Measurements from ENCODE around the gene GUK1.

Gene GUK1

GRCh38 chr1:228122921-228123441 lies 17.1 kb upstream of the GUK1 start:
- H3K4me3 ChIP-seq (replicated peaks; ENCODE audit: insufficient read depth, low read length) = no peak overlapping the region
- no peaks in the 10 kb centered on the region for H3K27me3 ChIP-seq (ENCODE audit: insufficient read depth, poor library complexity, severe bottlenecking)
- TF ChIP-seq POLR2AphosphoS5 (IDR thresholded peaks at IDR 0.05; ENCODE audit: low read depth) (no peak), CTCF (IDR thresholded peaks at IDR 0.05; ENCODE audit: insufficient read depth, low read length) (no peak), SPI1 (IDR thresholded peaks at IDR 0.05; ENCODE audit: borderline replicate concordance, low read depth) (no peak), GABPA (IDR thresholded peaks at IDR 0.05; ENCODE audit: low read depth) (no peak), REST (IDR thresholded peaks at IDR 0.05; ENCODE audit: insufficient replicate concordance, low read depth) (no peak)
- no peak for DNase-seq (ENCODE audit: low read depth in 1 of 2, low spot score in 1 of 2)
- H3K27ac ChIP-seq (replicated peaks) = no peak overlapping the region

GRCh38 chr1:228123505-228123904 lies 16.6 kb upstream of the GUK1 start:
- TF ChIP-seq SPI1 (IDR thresholded peaks at IDR 0.05; ENCODE audit: borderline replicate concordance, low read depth) = no peak
- TF ChIP-seq POLR2AphosphoS5 (IDR thresholded peaks at IDR 0.05; ENCODE audit: low read depth) = no peak
- TF ChIP-seq GABPA (IDR thresholded peaks at IDR 0.05; ENCODE audit: low read depth) = no peak
- TF ChIP-seq CTCF (IDR thresholded peaks at IDR 0.05; ENCODE audit: insufficient read depth, low read length) = no peak
- no peak for TF ChIP-seq REST (IDR thresholded peaks at IDR 0.05; ENCODE audit: insufficient replicate concordance, low read depth)
- Histone ChIP-seq H3K27ac (replicated peaks) (no peak overlapping the region), H3K4me3 (replicated peaks; ENCODE audit: insufficient read depth, low read length) (no peak overlapping the region), H3K27me3 (ENCODE audit: insufficient read depth, poor library complexity, severe bottlenecking) (no peaks in the 10 kb centered on the region)
- DNase-seq (ENCODE audit: low read depth in 1 of 2, low spot score in 1 of 2) = no peak

- TF ChIP-seq CTCF (IDR thresholded peaks at IDR 0.05; ENCODE audit: insufficient read depth, low read length) = no peak
- TF ChIP-seq POLR2AphosphoS5 (IDR thresholded peaks at IDR 0.05; ENCODE audit: low read depth) = no peak
- no peak for TF ChIP-seq REST (IDR thresholded peaks at IDR 0.05; ENCODE audit: insufficient replicate concordance, low read depth)
- TF ChIP-seq SPI1 (IDR thresholded peaks at IDR 0.05; ENCODE audit: borderline replicate concordance, low read depth) = no peak
- TF ChIP-seq GABPA (IDR thresholded peaks at IDR 0.05; ENCODE audit: low read depth) = no peak
- no peak overlapping the region for H3K4me3 ChIP-seq (replicated peaks; ENCODE audit: insufficient read depth, low read length)
- no peak for DNase-seq (ENCODE audit: low read depth in 1 of 2, low spot score in 1 of 2)
- no peaks in the 10 kb centered on the region for H3K27me3 ChIP-seq (ENCODE audit: insufficient read depth, poor library complexity, severe bottlenecking)
- H3K27ac ChIP-seq (replicated peaks) = no peak overlapping the region
Observed at GRCh38 chr1:228125185-228125584, 14.9 kb upstream of the GUK1 start.

Measured in HL-60 (cell line).